GM12892 (cell line): ENCODE results near the gene TSR3.

ENCODE experiments used
- DNase-seq: peaks from one replicate; pipeline ENCODE4 v3.0.0; 2011; ENCODE audit not compliant: insufficient read length
- FAIRE-seq: peaks from 2 replicates; lab custom pipeline; 2011; peaks lifted over from hg19 to GRCh38; lab: Jason Lieb, UNC
- POLR2A ChIP-seq: IDR thresholded peaks from 2 replicates; pipeline ENCODE4 v1.6.1; 2011; ENCODE audit warnings: low read depth, low read length, control low read depth
- POLR2AphosphoS5 ChIP-seq: IDR thresholded peaks from 2 replicates; pipeline ENCODE4 v1.6.1; 2011; ENCODE audit warnings: low read depth, low read length, control low read depth
- TAF1 ChIP-seq: IDR thresholded peaks from 2 replicates; pipeline ENCODE4 v1.6.1; 2011; ENCODE audit warnings: low read depth, mild to moderate bottlenecking, control low read depth, low read length, borderline replicate concordance

Gene TSR3

GRCh38 chr16:1338119-1338730, 13.5 kb downstream of the TSR3 start:
- no peak for FAIRE-seq
- no peak for DNase-seq
- TF ChIP-seq POLR2AphosphoS5: no peak
- no peak for TF ChIP-seq TAF1
- no peak for TF ChIP-seq POLR2A

GRCh38 chr16:1337486-1337885, 14.2 kb downstream of the TSR3 start:
- FAIRE-seq: no peak
- no peak for DNase-seq
- TF ChIP-seq POLR2A (no peak), POLR2AphosphoS5 (no peak), TAF1 (no peak)

- no peak for TF ChIP-seq POLR2A
- DNase-seq (no peak), FAIRE-seq (no peak)
These were observed 15.1 kb downstream of the TSR3 start for GRCh38 chr16:1336619-1337018.

- no peak for DNase-seq
- TF ChIP-seq TAF1 (no peak), POLR2A (no peak), POLR2AphosphoS5 (no peak)
- no peak for FAIRE-seq
These were observed 15.7 kb downstream of the TSR3 start for GRCh38 chr16:1335996-1336395.

- no peak for FAIRE-seq
- DNase-seq: no peak
These were observed 16.3 kb downstream of the TSR3 start for GRCh38 chr16:1335211-1335971.

GRCh38 chr16:1334739-1335138, 16.9 kb downstream of the TSR3 start:
- no peak for FAIRE-seq
- TF ChIP-seq POLR2A (no peak), TAF1 (no peak), POLR2AphosphoS5 (no peak)
- DNase-seq: no peak

More at GRCh38 chr16:1335211-1335971, 16.3 kb downstream of the TSR3 start:
- TF ChIP-seq POLR2AphosphoS5: no peak
- no peak for TF ChIP-seq TAF1
- no peak for TF ChIP-seq POLR2A

- TF ChIP-seq POLR2AphosphoS5 (no peak), TAF1 (no peak), POLR2A (no peak)
- DNase-seq (no peak), FAIRE-seq (no peak)
These were observed 17.6 kb downstream of the TSR3 start for GRCh38 chr16:1333854-1334700.

- DNase-seq: peak; percentile 64
These were observed 18.4 kb downstream of the TSR3 start, which contains the start of gene BAIAP3 for GRCh38 chr16:1333149-1333812. Gene BAIAP3 (plus strand): TSS chr16:1333645. CDS start chr16:1338550, 4,905 bp downstream.

GRCh38 chr16:1332618-1333148, 19.0 kb downstream of the TSR3 start:
- DNase-seq (no peak), FAIRE-seq (no peak)
- TF ChIP-seq TAF1 (no peak), POLR2AphosphoS5 (no peak), POLR2A (no peak)

More at GRCh38 chr16:1333149-1333812, 18.4 kb downstream of the TSR3 start, which contains the start of gene BAIAP3:
- FAIRE-seq: no peak
- TF ChIP-seq TAF1 (no peak), POLR2A (no peak), POLR2AphosphoS5 (no peak)

GRCh38 chr16:1331712-1332617, 19.7 kb downstream of the TSR3 start:
- FAIRE-seq (peak; percentile 81), DNase-seq (peak; percentile 83)
- TF ChIP-seq POLR2A (no peak), POLR2AphosphoS5 (no peak), TAF1 (no peak)
